Motor neuron (in vitro differentiated cells): ENCODE data around the gene SENP3. TPM values are rescaled to one million over a fixed set of nuclear protein-coding genes. Genes with fewer than 3 reads are reported as not detected.
A peak's percentile ranks its signal among the peaks of the same experiment; 100 is the strongest.

Experiments
- ATAC-seq, 8 experiments: fragments of 200-7000 bp; cut with Tn5 transposase; replicated peaks in 6 of 8; 2 replicates each; pipeline ENCODE4 v1.8.0; 2021; ENCODE audit warnings: mild to moderate bottlenecking in 8 of 8, moderate library complexity in 8 of 8
- H3K27ac ChIP-seq, 2 donors: fragments of 250-450 bp; sonication (Bioruptor Pico); 2 replicates each; pipeline ENCODE4 v1.9.0; 2021; ENCODE audit warnings: antibody characterized with exemption in 2 of 2, mild to moderate bottlenecking in 2 of 2, moderate library complexity in 1 of 2
- H3K4me1 ChIP-seq, 2 donors: fragments of 250-450 bp; sonication (Bioruptor Pico); replicated peaks in 1 of 2; 2 replicates each; pipeline ENCODE4 v1.6.1; 2021; ENCODE audit warnings: antibody characterized with exemption in 2 of 2, mild to moderate bottlenecking in 2 of 2, moderate library complexity in 1 of 2
- H3K4me3 ChIP-seq, 5 donors: fragments of 250-450 bp; sonication (Bioruptor Pico); 2 replicates each; pipeline ENCODE4 v1.9.0; 2021; ENCODE audit warnings: antibody characterized with exemption in 5 of 5, mild to moderate bottlenecking in 5 of 5, moderate library complexity in 4 of 5
- WGBS, 10 experiments: fragments of 450-650 bp; shearing (Covaris generic); methylation state at CpG; one replicate each; pipeline ENCODE4 v1.0.0; 2022; 5-methylcytosine and 5-hydroxymethylcytosine counted together
- in situ Hi-C, 9 experiments: fragments of 400-800 bp; cut with MboI; loops; one replicate each; pipeline ENCODE4 v1.15.0; 2021; ENCODE audit warnings: low sequenced_read_pairs in 9 of 9, low pct_unique_long_range_greater_than_20kb in 2 of 9; ENCODE audit not compliant: unreplicated experiment in 9 of 9
- total RNA-seq, 8 experiments: library from RNA; unstranded; fragments of 300-600 nt; gene quantifications; 2 replicates each; pipeline versions ENCODE4 v1.2.3 to v1.2.4, GENCODE V29; 2022

SENP3 gene
- total RNA-seq, 8 experiments from 2014 or later, result 37.9 to 75.0 (median 50.2) TPM

DNA sequence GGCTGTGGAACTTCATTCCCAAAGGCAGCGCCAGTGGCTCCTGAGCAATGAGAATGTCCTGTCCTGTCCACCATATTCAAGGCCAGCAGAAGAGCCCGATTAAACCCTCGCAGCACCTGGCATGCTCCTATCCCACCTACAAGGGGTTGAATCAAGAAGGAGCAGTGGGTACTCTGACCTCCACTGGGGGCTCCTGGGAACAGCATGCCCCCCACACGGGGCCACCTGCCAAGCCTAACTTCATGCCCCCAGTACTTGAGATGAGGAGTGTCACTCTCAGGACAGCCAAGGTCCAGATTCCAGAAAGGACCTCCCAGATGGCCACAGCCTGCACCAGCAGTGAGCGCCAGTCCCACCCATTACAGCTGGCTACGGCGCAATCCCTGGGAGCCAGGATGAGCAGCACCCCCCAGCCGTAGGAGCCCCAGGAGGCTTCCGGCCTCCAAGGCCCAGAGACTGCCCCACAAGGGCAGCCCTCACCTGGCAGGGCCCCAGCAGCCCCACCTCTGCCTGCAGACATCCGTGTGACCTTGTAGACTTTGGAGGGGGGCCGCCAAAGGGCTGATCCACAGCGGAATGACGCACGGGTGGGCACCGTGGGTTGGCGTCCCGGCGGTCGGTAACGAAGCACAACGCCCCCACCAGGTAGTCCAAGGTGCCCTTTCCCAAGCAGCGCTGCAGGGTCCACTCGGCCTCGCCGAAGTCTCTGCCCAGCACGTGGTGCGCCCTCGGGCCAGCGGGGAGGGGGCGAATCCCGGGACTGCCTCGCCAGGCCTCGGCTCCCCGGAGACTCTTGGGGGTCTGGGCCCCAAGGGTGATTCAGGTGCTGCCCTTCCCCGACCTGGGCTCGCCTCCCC, 20.9 kb downstream of the SENP3 start:
- ATAC-seq, result no peak
- H3K4me1 ChIP-seq, result peaks cover 24 to 29% of the 10 kb centered on the region in 2 donors
- H3K27ac ChIP-seq, result peak overlapping the region; percentile 99
- H3K4me3 ChIP-seq, result peak overlapping the region; percentile 15 to 75 (median 70)
- 83 to 100% (median 95%) methylated on average over 1 to 12 of the region's 36 CpGs; no CpG with 5 or more reads in 6 of the 10 experiments for WGBS, 10 experiments
- in situ Hi-C loops, result no loop called here

DNA sequence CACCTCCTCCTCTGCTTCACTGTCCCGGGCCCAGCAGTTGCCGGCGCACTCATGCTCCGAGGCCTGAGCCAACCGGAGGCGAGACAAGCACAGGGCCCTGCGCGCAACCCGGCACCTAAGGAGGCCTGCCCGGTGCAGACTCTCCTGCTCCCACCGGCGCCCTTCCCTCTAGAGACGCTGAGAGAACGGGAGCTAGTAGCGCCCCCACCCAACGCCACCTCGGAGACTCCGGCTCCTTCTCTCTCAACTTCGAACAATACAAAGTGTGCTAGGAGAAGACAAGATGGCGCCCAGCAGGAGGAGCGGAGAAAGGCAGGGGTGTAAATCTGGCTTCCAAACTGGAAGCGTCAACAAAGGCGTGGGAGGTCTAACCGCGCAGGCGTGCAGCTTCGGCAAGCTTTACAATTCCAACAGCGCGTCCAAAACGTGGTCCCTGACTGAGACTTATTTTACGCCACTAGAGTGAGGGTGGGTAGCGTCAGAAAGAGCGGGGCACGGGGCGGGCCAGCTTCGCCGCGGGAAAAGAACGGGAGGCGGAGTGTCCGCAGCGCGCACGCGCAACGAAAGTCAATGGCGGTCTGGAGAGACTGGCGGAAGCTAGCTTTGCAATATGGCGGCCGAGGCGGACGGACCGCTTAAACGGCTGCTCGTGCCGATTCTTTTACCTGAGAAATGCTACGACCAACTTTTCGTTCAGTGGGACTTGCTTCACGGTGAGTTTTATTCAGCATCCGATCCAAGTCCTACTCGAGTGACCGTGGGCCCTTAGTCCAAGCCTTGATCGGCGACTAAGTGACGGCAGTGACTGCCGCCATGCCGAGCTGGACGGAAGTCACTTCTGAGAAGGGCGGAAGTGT, 21.8 kb downstream of the SENP3 start, which contains the start of gene MPDU1:
TSS of gene MPDU1 (plus strand) at position 600 of the 857 bp plus-strand sequence. CDS start at position 611, 11 bp downstream.
- H3K27ac ChIP-seq, result peak within 1 kb of the TSS; percentile 99
- peak; percentile 35 to 86 (median 76) for ATAC-seq
- 0 to 19% (median 1%) methylated on average over 5 to 39 of the region's 69 CpGs; no CpG with 5 or more reads in 4 of the 10 experiments for WGBS, 10 experiments
- in situ Hi-C loops, result no loop called here
- peaks cover 24 to 29% of the 10 kb centered on the region in 2 donors for H3K4me1 ChIP-seq
- H3K4me3 ChIP-seq, result peak within 1 kb of the TSS; percentile 63 to 75 (median 70)

DNA sequence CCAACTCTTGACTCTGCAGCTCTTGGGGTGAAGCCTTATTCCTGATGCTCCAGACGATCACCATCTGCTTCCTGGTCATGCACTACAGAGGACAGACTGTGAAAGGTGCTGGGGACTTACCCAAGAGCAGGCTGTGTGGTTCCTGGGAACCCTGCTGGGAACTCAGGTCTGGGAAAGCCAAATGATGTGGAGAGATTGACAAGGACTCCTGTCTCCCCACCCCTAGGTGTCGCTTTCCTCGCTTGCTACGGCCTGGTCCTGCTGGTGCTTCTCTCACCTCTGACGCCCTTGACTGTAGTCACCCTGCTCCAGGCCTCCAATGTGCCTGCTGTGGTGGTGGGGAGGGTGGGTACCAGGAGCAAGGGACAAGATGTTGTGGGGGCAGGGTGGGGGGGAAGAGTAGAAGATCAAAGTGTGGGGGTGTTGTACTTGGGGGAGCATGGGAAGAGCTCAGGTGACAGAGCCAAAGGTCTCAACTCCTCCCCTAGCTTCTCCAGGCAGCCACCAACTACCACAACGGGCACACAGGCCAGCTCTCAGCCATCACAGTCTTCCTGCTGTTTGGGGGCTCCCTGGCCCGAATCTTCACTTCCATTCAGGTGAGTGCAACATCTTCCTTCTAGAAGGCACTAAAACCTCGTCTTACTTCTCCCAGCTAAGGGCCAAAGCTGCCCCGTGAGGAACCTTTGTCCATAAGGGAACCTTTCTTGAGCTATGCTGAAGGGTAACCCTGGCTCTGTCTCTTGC, 25.1 kb downstream of the SENP3 start:
- no peak for ATAC-seq
- H3K4me1 ChIP-seq, result peaks cover 26% of the 10 kb centered on the region in 2 donors
- no peak overlapping the region for H3K27ac ChIP-seq
- in situ Hi-C loops, result no loop called here
- 60 to 100% (median 85%) methylated on average over 1 to 5 of the region's 9 CpGs; no CpG with 5 or more reads in 4 of the 10 experiments for WGBS, 10 experiments
- H3K4me3 ChIP-seq, result no peak overlapping the region

DNA sequence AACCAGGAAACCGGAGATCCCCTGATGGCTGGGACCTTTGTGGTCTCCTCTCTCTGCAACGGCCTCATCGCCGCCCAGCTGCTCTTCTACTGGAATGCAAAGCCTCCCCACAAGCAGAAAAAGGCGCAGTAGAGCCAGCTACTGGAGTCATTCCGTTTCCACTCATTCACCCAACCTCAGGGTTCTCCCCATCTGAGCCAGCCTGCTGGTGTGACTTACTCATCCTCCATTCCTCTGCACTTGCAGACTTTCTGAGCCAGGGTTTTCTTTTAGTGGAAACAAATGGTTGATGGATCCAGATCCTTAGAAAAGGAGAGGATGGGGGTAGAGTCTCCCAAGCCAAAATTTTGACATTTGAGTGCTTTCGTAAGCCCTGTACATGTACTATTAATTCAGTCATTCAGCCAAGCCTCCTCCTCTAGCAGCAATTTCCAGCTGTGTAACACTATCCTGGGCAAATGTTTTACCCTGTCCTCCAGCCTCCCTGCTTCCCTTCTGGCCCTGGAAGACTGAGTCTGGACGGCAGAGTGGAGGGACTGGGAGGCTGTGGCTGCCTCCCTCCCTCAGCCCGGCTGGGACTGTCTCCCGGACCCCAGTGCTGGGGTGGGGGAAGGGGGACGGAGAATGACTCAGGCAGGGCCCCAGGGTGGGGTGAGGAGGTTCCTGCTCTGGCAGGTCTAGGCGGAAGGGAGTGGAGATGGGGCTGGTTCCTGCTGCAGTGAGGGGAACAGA, 25.9 kb downstream of the SENP3 start:
- no peak overlapping the region for H3K4me3 ChIP-seq

DNA sequence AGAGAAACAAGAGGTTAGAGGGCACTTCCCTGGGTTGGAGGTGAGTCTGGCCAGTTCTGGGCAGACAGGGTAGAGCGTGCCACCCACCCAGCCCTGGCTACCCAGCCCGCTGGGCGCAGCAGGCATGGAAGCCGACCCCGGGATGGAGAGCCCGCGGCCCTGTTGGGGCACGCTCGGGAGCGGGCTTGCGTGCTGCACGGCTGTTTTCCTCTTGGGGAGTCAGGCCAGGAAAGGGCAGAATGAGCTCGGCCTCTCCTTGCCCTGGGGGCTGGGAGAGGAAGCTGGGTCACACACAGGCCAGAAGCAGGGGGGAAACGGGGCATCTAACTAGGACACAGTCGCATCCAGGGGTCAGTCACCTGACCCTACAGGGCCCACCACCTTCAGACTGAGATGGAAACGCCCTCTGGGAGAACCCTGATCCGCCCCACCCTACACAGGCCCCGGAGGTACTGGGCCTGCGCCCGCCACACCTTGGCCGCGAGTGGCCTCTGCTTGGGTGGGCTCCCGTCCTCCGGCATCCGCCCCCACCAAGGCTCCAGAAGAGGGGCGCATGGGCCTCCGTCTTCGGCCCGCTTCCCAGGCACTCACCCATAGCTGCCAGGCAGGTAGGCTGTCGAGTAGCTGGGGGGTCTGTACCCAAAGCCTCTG, 27.0 kb downstream of the SENP3 start:
- Histone ChIP-seq H3K4me1 (peaks cover 11 to 14% of the 10 kb centered on the region in 2 donors), H3K4me3 (peak overlapping the region in 4 of 5 donors; percentile 11 to 33 (median 24)), H3K27ac (peak overlapping the region in 1 of 2 donors; percentile 47)
- 100% methylated on average over 1 to 3 of the region's 30 CpGs; no CpG with 5 or more reads in 8 of the 10 experiments for WGBS, 10 experiments
- in situ Hi-C loops, result no loop called here
- peak; percentile 2 to 21 (median 5) for ATAC-seq

More for the DNA sequence above, 25.9 kb downstream of the SENP3 start:
- WGBS, 10 experiments, result 0 to 100% (median 97%) methylated on average over 1 to 6 of the region's 12 CpGs; no CpG with 5 or more reads in 5 of the 10 experiments
- Histone ChIP-seq H3K4me1 (peaks cover 19 to 22% of the 10 kb centered on the region in 2 donors), H3K27ac (no peak overlapping the region)
- in situ Hi-C loops, result no loop called here
- ATAC-seq, result peak in 2 of 8 experiments; percentile 5 to 9

DNA sequence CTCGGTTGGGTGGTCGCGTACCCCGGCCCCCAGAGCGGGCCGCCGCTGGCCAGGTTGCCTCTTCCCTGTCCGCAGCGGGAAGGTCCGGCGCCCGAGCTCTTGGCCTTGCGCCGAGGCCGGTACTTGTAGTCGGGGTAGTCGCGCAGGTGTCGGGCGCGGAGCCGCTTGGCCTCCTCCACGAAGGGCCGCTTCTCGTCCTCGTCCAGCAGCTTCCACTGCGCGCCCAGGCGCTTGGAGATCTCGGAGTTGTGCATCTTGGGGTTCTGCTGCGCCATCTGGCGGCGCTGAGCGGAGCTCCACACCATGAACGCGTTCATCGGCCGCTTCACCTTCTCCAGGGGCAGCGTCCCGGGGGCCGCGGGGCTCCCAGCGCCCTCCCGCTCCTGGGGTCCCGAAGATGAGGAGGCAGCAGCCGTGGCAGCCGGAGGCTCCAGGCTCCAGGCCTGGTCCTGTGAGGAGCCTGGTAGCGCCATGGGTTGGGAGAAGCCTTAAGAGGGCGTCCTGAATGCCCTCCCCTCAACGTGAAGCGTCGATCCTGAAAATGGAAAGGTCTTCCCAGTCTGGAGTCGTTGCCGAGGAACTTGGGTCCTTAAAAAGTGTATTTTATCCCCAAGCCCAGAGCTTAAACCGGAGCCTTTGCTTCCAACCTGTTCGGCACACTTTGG, 27.6 kb downstream of the SENP3 start:
- Histone ChIP-seq H3K4me3 (peak overlapping the region; percentile 5 to 33 (median 21)), H3K4me1 (peaks cover 11 to 13% of the 10 kb centered on the region in 2 donors), H3K27ac (peak overlapping the region in 1 of 2 donors; percentile 47)
- in situ Hi-C loops, result no loop called here
- peak; percentile 45 to 88 (median 79) for ATAC-seq
- WGBS, 10 experiments, result 0 to 100% (median 20%) methylated on average over 1 to 5 of the region's 56 CpGs; no CpG with 5 or more reads in 3 of the 10 experiments

DNA sequence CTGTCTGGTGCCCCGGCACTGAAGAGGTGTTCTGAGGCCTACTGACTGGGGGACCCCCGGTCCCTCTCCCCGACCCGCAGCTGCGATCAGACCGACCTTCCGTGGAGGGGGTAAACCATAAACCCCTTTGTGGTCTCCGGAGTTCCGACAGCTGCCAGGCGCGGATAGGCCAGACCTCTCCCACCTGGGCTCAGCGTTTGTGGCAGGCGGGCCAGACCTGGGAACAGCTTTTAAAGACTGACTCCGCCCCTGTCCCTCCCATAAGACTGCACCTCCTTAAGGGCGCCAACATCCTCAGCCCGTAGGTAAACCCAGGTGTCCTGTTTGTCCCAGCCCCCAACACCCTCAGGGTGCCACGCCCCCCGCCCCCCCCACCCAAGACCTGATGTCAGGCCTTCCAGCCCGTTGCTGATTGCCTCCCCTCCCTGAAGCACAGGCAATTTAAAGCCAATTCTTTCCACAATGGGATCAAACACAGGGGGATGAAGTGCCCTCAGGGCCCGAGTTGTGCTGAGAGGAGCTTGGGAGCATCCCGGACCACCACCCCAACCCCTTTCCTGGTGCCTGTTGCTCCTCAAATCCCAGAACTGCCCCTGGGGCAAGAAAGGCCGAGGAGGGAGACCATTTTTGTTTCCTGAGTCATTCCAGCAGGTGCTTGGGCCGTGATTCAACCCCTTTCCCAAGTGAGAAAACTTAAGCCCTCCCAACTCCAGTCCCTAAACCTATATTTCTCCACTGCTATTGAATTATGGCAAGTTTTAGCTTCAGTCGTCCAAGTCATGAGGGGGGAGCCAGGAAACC, 28.4 kb downstream of the SENP3 start, which contains the start of gene SOX15:
TSS of gene SOX15 (minus strand) at position 204 of the 801 bp plus-strand sequence. CDS start 418 bp downstream, outside the sequence.
- WGBS, 10 experiments, result 0 to 100% (median 60%) methylated on average over 1 to 7 of the region's 24 CpGs; no CpG with 5 or more reads in 4 of the 10 experiments
- Histone ChIP-seq H3K4me1 (peaks cover 5 to 6% of the 10 kb centered on the region in 2 donors), H3K27ac (peak within 1 kb of the TSS in 1 of 2 donors; percentile 47), H3K4me3 (peak within 1 kb of the TSS; percentile 5 to 33 (median 21))
- in situ Hi-C loops, result no loop called here
- ATAC-seq, result peak in 4 of 8 experiments; percentile 3 to 9 (median 5)

DNA sequence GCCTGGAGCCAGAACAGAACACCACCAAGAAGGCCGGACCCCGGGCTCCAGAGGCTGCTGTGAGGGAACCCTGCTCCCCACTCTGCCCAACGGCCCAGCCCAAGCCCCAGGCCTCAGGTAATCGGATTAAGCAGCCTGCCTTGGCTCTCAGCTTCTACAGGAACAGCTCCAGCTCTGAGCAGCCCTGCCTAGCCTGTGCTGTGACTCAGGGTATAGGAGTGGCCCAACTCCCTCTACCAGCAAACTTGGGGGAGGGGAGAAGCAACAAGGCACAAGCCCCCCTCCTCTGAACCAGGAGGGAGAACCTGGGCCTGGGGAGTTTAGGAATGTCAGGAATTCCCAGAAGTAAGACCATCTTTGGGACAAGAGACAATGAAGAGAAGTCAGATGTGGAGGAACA, 29.0 kb downstream of the SENP3 start:
- Histone ChIP-seq H3K4me3 (no peak overlapping the region), H3K27ac (no peak overlapping the region), H3K4me1 (peaks cover 4 to 6% of the 10 kb centered on the region in 2 donors)
- in situ Hi-C loops, result no loop called here
- WGBS, 10 experiments, result 20 to 80% (median 56%) methylated on average over 1 to 2 of the region's 4 CpGs; no CpG with 5 or more reads in 7 of the 10 experiments
- peak in 3 of 8 experiments; percentile 49 to 58 (median 56) for ATAC-seq

DNA sequence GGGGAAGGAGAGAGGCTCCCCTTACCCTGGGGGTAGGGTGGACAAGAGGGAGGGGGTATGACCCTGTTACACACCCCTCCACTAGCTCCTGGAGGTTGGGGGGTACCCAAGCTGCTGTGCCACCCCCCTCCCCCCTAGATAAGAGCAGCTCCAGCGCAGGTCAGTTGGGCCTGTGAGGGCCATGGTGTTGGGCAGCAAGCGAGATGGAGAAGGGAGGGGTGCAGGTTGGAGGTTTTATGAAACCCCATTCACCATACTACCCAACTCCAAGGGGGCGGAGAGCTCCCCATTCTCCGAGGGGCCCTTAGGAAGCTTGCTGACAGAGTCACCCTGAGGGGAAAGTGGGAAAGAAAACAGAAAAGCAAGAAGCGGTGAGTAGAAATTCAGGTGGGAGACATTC, 29.9 kb downstream of the SENP3 start:
- Histone ChIP-seq H3K4me1 (peaks cover 4 to 6% of the 10 kb centered on the region in 2 donors), H3K4me3 (no peak overlapping the region), H3K27ac (no peak overlapping the region)
- 100% methylated on average over 1 to 3 of the region's 5 CpGs; no CpG with 5 or more reads in 6 of the 10 experiments for WGBS, 10 experiments
- ATAC-seq, result no peak
- in situ Hi-C loops, result no loop called here

DNA sequence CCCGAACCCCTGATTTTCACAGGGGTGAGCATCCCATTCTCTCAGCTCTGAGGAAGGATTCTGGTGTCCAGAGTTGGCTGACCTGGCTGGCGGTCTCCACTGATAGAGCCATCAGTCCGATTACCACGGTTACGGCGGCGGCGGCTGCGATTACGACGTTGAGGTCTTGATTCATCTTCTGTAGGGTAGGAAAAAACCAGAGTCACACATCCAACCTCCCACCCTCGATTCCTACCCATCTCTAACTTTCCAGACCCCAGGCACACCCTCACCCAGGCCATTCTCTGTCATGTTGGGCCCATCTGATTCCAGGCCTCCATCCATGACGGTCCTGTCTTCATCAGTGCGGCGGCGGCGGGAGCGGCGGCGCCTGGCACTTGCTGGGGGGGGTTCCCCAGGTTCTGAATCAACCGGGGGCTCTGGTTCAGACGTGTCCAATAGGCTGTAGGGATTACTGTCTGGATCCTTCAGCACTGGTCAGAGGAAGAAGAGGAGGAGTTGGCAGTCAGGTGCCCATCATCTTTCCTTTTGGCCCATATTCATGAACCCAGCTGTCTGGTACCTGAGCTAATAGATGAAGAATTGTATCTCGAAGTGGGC, 30.8 kb downstream of the SENP3 start:
- ATAC-seq, result no peak
- WGBS, 10 experiments, result 82 to 100% (median 95%) methylated on average over 2 to 21 of the region's 23 CpGs; no CpG with 5 or more reads in 5 of the 10 experiments
- Histone ChIP-seq H3K4me3 (no peak overlapping the region), H3K4me1 (peaks cover 4 to 6% of the 10 kb centered on the region in 2 donors), H3K27ac (no peak overlapping the region)
- in situ Hi-C loops, result no loop called here
